H1 (cell line): ENCODE results near the gene CPT2. TPM values are rescaled to one million over a fixed set of nuclear protein-coding genes. Genes with fewer than 3 reads are reported as not detected.

Source experiments
- ASH2L ChIP-seq: fragments of 200-600, 300-600 bp; sonication (generic); IDR thresholded peaks from one replicate; pipeline ENCODE4 v1.7.1; 2017; ENCODE audit warnings: low read length
- ATF3 ChIP-seq: IDR thresholded peaks from 2 replicates; pipeline ENCODE4 v1.6.1; 2011; ENCODE audit warnings: low read depth, mild to moderate bottlenecking, low read length; ENCODE audit not compliant: insufficient read depth
- BRCA1 ChIP-seq: IDR thresholded peaks from 2 replicates; pipeline ENCODE4 v1.6.1; 2012; ENCODE audit warnings: low read depth, low read length, improper control_type of control experiment
- CBX5 ChIP-seq: fragments of 300-800, 300-1000 bp; sonication (generic); IDR thresholded peaks from 2 replicates; pipeline ENCODE4 v1.7.1; 2016; ENCODE audit warnings: antibody characterized with exemption, low read length, low read depth
- CEBPB ChIP-seq: IDR thresholded peaks from 2 replicates; pipeline ENCODE4 v1.6.1; 2012; ENCODE audit warnings: low read depth, low read length
- CREB1 ChIP-seq: IDR thresholded peaks from 2 replicates; pipeline ENCODE4 v1.6.1; 2012; ENCODE audit warnings: inconsistent platforms
- FOSL1 ChIP-seq: IDR thresholded peaks from 2 replicates; pipeline ENCODE4 v1.6.1; 2011; ENCODE audit warnings: mild to moderate bottlenecking, low read depth, low read length, moderate library complexity; ENCODE audit not compliant: insufficient read depth
- JUN ChIP-seq: IDR thresholded peaks from 2 replicates; pipeline ENCODE4 v1.6.1; 2011; ENCODE audit warnings: low read depth, mild to moderate bottlenecking, improper control_type of control experiment, low read length
- JUND ChIP-seq: IDR thresholded peaks from 2 replicates; pipeline ENCODE4 v1.6.1; 2011; ENCODE audit warnings: mild to moderate bottlenecking, improper control_type of control experiment, low read length
- KDM4A ChIP-seq: IDR thresholded peaks from one replicate; pipeline ENCODE4 v1.7.1; 2012; ENCODE audit warnings: low read depth, mild to moderate bottlenecking, moderate library complexity, low read length, inconsistent platforms; ENCODE audit not compliant: severe bottlenecking
- MAFK ChIP-seq: IDR thresholded peaks from 2 replicates; pipeline ENCODE4 v1.6.1; 2012; ENCODE audit warnings: low read depth, mild to moderate bottlenecking, improper control_type of control experiment, low read length
- MAX ChIP-seq: IDR thresholded peaks from 2 replicates; pipeline ENCODE4 v1.6.1; 2012; ENCODE audit warnings: inconsistent platforms
- NRF1 ChIP-seq: IDR thresholded peaks from 2 replicates; pipeline ENCODE4 v1.6.1; 2011; ENCODE audit warnings: mild to moderate bottlenecking, low read depth, low read length, improper control_type of control experiment
- PHF8 ChIP-seq: fragments of 200-600 bp; sonication (generic); conservative IDR thresholded peaks from 2 replicates; pipeline ENCODE4 v1.7.1; 2012; ENCODE audit warnings: low read depth, mild to moderate bottlenecking, inconsistent platforms, low read length, moderate library complexity
- POLR2A ChIP-seq, 2 experiments: IDR thresholded peaks; 1 replicate in 1 of 2; 2 replicates in 1 of 2; pipeline ENCODE4 v1.6.1; 2011; ENCODE audit warnings: low read depth in 2 of 2, low read length in 2 of 2, mild to moderate bottlenecking in 2 of 2; ENCODE audit errors: control extremely low read depth in 1 of 2
- POLR2AphosphoS5 ChIP-seq: IDR thresholded peaks from 2 replicates; pipeline ENCODE4 v1.6.1; 2011; ENCODE audit warnings: low read depth, low read length
- RBBP5 ChIP-seq: IDR thresholded peaks from 2 replicates; pipeline ENCODE4 v1.7.1; 2012; ENCODE audit warnings: low read depth, mild to moderate bottlenecking, inconsistent platforms, low read length, moderate library complexity, borderline replicate concordance
- RXRA ChIP-seq: IDR thresholded peaks from 2 replicates; pipeline ENCODE4 v1.6.1; 2011; ENCODE audit warnings: low read depth, mild to moderate bottlenecking, low read length, moderate library complexity; ENCODE audit not compliant: insufficient read depth
- SIN3A ChIP-seq, 2 experiments: IDR thresholded peaks in 1 of 2; conservative IDR thresholded peaks in 1 of 2; 2 replicates each; pipeline ENCODE4 v1.6.1; 2011 to 2012; ENCODE audit warnings: low read length in 2 of 2, improper control_type of control experiment in 1 of 2, low read depth in 1 of 2, mild to moderate bottlenecking in 1 of 2
- SP1 ChIP-seq: IDR thresholded peaks from 2 replicates; pipeline ENCODE4 v1.6.1; 2011; ENCODE audit warnings: low read depth, low read length
- SP4 ChIP-seq: IDR thresholded peaks from 2 replicates; pipeline ENCODE4 v1.6.1; 2012; ENCODE audit warnings: low read length, inconsistent platforms
- TAF1 ChIP-seq: IDR thresholded peaks from 2 replicates; pipeline ENCODE4 v1.6.1; 2011; ENCODE audit warnings: mild to moderate bottlenecking, low read depth, low read length
- TAF7 ChIP-seq: optimal IDR thresholded peaks from 2 replicates; pipeline ENCODE3; 2011; ENCODE audit warnings: low read depth, mild to moderate bottlenecking, inconsistent platforms, low read length, moderate library complexity, borderline replicate concordance
- TBP ChIP-seq: IDR thresholded peaks from 2 replicates; pipeline ENCODE4 v1.6.1; 2011; ENCODE audit warnings: low read depth, low read length, improper control_type of control experiment
- polyA plus RNA-seq, 7 experiments: library from polyadenylated mRNA; depleted of rRNA in 3 of 7; stranded (reverse) in 5 of 7; unstranded in 2 of 7; fragments of >200 nt in 5 of 7; fragments of 200-250 nt in 2 of 7; gene quantifications; 1 replicate in 5 of 7; 2 replicates in 1 of 7; 4 replicates in 1 of 7; pipeline versions ENCODE4 v1.2.1 to v1.2.3, GENCODE V29; 2011 to 2013; ENCODE audit warnings: missing spikeins in 2 of 7, mixed read lengths in 2 of 7
- total RNA-seq: library from RNA; stranded (reverse); fragmentation: NEBNext Ultra II Directional; extraction: Animal tissue kit (Norgen Biotek cat#: 25700); gene quantifications from 2 replicates; pipeline ENCODE4 v1.2.1, GENCODE V29; 2021

Gene CPT2
- total and polyA plus RNA-seq, 2 of the 8 experiments (the other 6 are each of a cell fraction or from before 2014, with no cell fraction given) = 23.9 to 25.5 TPM

- TF ChIP-seq TBP = peak; percentile 84; the same call in 1 of the 2 replicates
- TF ChIP-seq POLR2AphosphoS5 = peak; percentile 89
- TF ChIP-seq CREB1 = peak; percentile 100
- peak; percentile 89 for TF ChIP-seq TAF1
- no peak for TF ChIP-seq CBX5
- peak; percentile 62 to 97; a peak in 2 of 4 replicates for TF ChIP-seq SIN3A (conservative IDR thresholded peaks at IDR 0.05 in 1 of 2, IDR thresholded peaks at IDR 0.05 in 1 of 2; ENCODE audit: low read depth in 1 of 2, low read length in 2 of 2)
- 0 out of 2 replicates have a peak, but pooled peaks have one; percentile 22 for TF ChIP-seq JUN
- TF ChIP-seq SP4 = no peak
- TF ChIP-seq RXRA = no peak
- peak; percentile 76; the same call in 1 of the 2 replicates for TF ChIP-seq JUND
- TF ChIP-seq RBBP5 = peak; percentile 88
- TF ChIP-seq MAX = peak; percentile 61
- peak; percentile 43 for TF ChIP-seq BRCA1
- peak; percentile 84 for TF ChIP-seq PHF8
- peak; percentile 93 for TF ChIP-seq ATF3
- no peak for TF ChIP-seq MAFK
- TF ChIP-seq ASH2L = peak; percentile 98
- no peak for TF ChIP-seq NRF1
- TF ChIP-seq FOSL1 = no peak
- TF ChIP-seq SP1 = peak; percentile 49; the same call in 1 of the 2 replicates
- peak; percentile 83 to 88 for TF ChIP-seq POLR2A (IDR thresholded peaks at IDR 0.05; ENCODE audit: control extremely low read depth in 1 of 2, low read depth in 2 of 2, low read length in 2 of 2)
- 0 out of 2 replicates have a peak, but pooled peaks have one; percentile 11 for TF ChIP-seq CEBPB
- TF ChIP-seq TAF7 = peak; percentile 77
- peak; percentile 99 for TF ChIP-seq KDM4A
Observed at GRCh38 chr1:53238197-53239155, 41.9 kb downstream of the CPT2 start, which contains the start of gene MAGOH (continued).
